HTERT RPE-1 (cell line): ENCODE data around the gene ABLIM1.

Experiments
- in situ Hi-C: fragments of 300-500 bp; cut with MboI; formaldehyde crosslinking; loops from 4 replicates; pipeline ENCODE4 v1.14.3; 2020; ENCODE audit warnings: low sequenced_read_pairs

Gene ABLIM1

DNA sequence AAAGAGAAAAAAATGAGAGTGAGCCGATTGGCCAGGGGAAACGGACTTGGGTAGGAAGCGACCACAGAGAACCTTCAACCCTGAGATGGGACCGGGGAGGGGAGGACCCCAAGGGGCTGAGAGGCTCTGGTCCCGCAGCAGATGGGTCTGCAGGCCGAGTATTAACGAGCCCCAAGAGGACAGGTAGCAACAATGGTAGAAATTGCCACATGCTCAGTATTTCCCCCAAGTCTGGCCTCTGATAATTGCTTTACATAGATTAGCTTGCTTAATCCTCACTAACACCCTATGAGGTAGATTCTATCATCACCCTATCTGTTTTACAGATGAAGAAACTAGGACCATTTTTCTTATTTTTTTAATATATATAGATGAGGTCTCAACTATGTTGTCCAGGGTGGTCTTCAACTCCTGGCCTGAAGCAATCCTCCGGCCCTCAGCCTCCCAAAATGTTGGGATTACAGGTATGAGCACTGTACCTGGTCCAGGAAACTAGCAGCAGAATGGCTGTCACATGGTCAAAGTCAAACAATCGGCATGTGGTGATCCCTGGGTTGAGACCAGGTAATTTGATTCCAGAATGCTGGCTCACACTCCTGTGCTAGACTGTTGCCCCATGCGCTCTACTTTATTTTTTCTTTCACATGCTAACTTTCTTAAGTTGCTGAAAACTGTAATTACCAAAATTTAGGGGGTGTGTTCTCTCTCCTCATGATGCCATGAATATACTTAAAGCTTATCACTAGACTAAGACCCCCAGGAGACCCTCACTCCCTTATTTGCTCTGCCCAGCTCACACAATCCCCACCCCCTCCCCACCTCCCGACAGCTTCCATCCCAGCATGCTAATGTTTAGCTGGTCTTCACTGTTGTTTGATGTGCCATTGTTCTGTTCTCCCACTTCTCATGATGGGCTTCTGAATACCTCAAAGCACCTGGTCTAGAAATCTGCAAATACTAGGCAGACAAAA is 185.9 kb downstream of the ABLIM1 start:
- in situ Hi-C loops: no loop called here

DNA sequence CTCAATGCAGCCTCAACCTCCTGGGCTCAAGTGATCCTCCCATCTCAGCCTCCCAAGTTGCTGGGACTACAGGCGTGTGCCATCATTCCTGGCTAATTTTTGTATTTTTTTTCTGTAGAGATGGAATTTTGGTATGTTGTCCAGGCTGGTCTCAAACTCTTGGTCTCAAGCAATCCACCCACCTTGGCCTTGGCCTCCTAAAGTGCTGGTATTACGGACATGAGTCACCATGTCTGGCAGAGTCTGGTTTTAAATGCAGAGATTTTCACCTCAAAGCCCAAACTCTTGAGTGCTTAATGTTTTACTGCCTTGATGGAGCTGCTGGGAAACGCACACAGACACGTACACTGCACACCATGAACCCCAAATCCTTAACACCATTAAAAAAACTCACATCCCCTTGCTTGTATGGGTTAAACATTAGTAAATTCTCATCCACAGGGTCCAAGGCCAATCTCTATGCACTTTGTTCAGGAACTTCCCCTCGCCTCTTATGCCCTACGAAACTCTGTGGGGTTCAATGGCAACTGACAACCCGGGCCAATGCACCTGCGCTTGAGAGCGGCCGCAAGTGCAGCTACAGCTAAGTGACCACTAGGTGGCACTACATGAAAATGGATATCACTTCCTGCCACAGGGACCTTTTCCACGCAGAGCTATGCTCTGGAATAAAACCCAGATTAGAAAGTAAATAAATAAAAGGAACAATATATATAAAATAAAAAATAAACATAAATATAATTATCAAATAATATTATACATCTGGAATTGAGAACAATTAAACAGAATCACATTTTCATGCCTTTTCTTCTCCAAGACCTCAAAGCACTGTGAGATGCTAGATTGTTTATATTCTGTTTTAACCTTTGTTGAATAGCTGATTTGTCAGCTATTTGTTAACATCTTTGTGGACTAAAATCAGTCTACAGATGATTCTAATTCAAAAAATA is 186.8 kb downstream of the ABLIM1 start:
- in situ Hi-C loops: no loop called here

DNA sequence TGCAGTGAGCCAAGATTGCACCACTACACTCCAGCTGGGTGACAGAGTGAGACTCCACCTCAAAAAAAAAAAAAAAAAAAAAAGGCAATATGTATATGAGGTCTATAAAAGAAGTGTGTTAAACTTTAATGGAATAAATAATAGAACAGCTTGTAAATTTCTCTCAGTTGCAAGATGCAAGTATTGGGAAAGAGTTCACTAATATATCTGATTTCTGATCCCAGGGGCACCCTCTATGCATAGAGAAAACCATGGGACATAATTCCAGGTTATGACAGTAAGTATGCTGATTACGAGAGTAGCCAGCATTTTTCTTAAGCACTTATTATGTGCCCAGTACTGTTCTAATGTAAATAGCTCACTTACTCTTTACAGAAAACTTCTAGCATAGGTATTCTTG is 187.7 kb downstream of the ABLIM1 start:
- in situ Hi-C loops: no loop called here

DNA sequence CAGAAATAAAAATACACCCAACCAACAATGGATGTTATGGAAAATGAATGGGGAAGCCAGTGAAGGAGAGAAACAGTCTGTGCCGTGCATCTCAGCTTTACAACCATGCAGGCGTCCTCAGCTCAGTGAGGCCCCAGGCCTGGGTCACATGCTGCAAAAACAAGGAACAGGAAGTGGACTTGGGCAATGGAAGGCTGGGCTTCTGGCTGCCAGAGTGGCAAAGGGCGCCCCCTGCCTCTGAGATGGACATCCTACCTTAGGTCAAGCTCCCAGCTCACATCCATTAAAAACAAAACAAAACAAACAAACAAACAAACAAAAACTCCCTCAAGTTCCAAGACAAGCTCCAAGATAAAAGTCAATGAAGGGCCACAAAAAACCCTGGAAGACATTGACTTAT is 199.1 kb downstream of the ABLIM1 start:
- in situ Hi-C loops: no loop called here

DNA sequence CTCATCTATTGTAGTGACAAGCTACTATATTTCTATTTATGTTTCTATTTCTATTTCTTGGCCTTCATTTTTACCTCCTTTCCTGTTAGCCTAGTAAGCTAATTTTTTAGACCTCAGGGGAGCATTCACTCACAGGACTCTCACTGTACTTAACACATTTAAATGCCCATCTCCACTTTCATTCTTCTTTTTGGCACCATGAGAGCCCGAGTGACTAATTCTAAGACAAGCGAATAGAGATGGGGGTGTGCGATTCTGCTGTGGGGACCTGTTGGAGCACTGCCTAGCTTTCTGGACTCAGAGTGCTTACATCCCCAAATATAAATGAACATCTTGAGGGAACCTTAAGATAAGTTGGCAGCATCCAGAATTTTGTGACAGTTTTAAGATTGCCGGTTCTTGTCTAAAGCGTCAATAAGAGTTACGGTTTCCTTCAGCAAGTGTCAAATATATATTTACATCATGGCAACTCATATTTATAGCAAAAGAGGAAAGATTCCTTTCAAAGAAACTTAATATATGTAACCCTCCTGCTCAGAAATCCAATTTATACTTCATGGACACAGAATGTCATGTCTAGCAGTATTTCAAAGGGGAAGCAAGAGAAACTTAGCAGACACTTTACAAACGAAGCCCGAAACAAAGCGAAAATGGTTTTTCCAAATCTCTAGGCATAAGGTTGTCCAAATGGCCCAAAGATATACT is 199.7 kb downstream of the ABLIM1 start:
- in situ Hi-C loops: no loop called here

DNA sequence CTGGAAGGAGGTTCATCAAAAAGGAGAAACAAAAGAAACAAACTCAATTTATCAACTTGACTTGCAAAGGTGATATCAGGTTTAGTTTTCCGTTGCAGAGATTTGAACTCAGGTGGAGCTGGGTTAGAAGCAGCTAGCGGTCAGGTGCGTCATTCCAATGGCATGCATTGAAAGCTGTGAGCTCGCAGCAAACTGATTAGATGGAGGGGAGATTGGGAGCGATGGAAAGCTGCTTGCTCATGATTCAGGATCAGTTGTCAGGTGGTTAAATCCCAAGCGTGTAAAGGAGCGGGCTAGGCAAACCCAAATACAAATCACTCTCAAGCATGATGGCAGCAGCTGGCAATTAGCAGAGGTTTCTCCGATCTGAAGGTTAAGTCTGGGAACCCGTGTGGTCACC is 204.5 kb downstream of the ABLIM1 start:
- in situ Hi-C loops: no loop called here

DNA sequence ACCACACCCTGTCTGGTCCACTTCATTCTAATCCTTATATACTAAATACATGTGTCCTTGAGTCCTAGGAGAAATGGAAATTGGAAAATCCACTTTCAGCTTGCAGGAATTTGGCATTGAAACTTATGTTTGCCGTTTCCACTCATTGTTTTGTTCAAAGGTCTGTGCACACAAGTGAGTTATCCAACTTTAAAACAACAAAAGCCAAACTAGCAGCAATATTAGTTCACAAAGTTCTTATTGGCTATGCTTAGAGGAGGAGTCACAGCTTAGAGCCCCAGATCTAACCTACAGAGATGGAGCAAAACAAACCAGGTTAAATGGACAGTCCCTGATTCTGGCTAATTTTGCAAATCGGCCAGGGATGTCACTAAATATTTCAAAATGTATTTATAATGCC is 209.2 kb downstream of the ABLIM1 start:
- in situ Hi-C loops: no loop called here

DNA sequence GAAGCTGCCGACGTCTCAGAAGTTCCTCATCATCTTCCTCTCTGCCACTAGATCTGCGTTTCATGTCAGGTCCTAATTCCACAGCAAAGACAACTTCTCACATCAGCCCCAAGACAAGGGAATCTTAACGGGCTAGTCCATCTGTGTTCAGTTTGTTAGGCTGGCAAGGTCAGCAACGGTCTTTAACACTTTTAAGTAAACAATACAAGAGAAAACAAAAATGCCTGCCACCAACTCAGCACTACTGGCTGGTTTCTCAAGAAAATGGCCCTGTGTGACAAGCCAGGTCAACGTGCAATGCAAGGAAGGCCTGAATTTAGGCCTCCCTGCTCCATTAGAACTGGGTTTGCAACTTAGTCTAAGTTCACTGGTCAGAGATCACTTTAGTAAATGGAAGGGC is 212.7 kb downstream of the ABLIM1 start:
- in situ Hi-C loops: no loop called here

DNA sequence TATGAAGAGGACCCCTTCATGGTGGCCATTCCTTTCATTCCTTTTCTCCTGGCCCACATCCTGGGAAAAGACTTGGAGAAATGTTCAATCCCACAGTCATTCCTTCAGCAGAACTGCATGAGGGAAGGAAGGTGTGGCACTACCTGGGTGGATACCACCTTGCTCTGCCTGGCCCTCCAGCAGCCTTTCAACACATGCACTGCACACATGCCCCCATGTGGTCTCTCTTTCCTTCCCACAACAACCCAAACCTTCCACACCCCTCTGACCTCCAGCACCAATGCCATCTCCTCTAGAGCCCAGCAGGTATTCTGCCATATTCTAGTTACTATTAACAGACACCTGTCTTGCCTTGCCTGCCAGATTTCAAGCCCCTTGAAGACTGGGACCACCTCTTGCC is 213.3 kb downstream of the ABLIM1 start:
- in situ Hi-C loops: no loop called here

DNA sequence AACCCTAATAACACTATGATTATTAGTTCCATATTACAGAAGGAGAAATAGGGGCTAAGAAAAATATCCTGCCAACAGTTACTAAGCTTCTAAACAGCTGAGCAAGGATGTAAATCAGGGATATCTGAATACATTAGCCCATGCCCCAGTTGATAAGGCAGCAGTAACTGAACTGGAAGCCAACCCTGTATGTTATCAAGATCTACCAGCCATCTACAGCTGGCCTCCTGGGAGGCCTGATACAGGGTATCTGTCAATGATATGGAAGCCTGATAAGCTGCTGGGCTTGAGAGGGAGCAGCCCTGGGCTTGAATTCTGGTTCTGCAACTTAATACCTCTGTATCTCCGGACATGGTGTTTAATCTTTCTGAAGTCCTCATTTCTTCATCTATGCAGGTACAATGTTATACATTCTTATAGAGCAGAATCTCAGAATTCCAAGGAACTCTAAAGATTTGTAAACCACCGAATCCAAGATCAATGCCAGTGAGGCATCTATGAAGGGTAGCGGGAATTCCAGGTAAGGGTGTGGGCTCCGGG is 215.9 kb downstream of the ABLIM1 start:
- in situ Hi-C loops: no loop called here

DNA sequence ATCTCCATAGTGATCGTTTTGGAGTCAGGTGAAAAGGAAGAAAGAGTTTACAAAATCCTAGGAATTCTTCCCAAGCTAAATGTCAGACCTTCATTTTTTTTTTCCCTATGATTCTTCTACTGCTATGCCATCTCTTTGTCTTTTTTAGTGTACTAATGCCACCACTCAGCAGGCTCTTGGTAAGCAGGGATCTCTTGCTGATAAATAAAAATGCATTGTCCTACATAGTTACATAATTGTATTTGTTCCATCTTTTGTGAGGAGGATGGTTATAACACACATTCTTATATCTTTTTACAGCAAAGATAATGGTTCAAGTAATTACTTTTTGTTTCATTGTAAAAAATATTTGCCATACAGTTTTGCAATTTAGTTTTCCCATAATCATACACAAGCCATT is 217.0 kb downstream of the ABLIM1 start:
- in situ Hi-C loops: no loop called here

DNA sequence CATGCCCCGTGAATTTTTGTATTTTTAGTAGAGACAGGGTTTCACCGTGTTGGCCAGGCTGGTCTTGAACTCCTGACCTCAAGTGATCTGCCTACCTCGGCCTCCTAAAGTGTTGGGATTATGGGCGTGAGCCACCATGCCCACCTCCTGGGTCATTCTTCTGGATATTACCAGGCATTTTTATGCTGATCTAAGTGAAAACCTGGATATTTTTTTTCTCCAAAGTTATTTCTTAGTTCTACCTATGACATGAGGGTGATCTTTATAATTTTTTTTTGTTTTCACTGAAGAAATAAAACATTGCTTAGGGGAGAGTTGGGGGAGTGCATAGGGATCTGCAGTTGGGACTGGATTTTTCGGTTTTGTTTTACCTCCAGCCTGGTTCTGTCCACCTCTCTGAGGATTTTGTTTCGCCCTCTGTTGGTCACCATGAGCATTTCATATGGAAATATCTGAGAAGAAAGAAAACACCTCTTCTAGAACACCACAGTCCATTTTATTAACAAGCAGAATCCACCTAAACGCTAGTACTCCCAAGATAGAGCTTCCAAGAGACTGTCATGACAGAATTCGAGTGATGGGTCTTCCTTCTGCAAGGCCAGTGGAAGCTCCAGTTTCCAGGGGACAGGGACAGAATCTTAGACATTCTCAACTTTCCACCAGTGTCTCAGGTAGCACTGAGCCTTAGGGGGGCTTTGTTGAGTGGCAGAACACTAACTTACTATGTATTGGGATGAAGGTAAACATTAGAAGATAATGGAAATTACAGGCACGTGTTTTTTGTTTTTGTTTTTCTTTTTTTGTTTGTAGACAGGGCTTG is 220.4 kb downstream of the ABLIM1 start:
- in situ Hi-C loops: no loop called here

DNA sequence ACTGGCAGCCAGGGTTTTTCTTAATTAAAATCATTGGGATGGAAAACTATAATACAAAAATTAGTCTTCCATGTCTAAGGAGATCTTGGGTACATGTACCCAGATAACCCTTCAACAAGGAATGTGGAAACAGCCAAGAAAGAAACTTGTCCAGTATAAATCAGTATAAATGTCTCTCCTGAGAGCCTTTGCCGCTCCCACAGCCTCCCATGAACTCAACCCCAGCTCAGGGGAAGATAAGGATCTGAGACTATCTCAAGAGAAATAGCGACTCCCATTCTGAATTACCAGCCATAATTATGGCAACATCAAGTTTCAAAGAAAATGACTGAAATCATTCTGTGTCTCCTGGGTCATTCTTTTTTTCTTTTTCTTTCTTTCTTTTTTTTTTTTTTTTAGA is 221.1 kb downstream of the ABLIM1 start:
- in situ Hi-C loops: no loop called here

DNA sequence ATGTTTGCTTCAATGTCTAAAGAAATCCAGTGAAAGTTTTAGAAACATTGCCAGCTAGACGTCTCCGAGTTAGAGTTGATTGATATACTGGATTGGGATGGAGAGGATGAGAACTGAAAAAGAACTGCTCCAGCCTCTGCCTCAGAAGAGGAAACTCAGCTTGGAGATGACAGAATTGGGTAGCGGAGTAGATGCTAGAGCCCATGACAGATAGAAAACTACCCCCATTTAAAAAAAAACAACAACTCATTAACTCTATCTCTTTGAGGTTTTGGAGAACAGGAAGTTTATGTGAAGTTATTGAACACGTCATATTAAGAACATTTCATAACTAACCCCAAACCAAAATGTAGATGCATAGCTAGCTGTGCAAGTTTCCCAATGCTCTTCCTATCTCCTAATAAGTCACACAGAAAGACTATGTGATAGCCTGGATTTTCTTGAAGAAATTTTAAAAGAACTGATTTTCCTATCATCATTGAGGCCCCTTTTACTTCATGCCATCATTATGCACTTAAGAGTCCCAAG is 225.4 kb downstream of the ABLIM1 start:
- in situ Hi-C loops: no loop called here

DNA sequence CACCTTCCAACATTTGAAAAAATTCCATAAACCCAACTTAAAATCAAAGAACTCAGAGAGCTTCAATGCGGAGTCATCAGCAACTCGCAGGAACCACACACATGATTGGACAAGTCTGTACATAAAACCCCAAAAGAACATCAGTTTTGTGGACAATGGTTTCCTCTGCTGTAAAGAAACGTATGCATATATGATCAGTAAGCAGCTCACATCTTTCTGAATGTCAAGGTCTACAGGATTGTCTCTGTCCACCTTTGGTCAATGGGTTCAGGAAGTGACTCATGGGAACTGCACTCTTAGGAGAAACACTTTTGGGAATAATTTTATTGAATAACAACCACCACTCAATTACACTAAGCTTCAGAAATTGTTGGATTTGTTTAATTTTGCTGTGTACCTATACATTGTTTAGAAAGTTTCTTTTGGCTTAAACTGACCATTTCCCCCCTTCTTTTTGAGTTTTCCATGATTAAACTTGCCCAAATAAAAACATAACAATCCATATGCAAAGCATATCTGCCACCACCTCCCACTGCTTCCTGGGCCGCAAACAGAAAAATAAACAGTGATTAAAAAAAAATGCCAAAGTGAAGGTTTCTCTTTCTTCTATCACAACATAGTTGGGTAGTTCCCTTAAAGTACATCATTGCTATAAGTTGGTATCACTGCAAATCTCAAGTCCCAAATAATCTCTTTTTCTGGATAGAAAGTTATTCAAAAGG is 226.5 kb downstream of the ABLIM1 start:
- in situ Hi-C loops: no loop called here

DNA sequence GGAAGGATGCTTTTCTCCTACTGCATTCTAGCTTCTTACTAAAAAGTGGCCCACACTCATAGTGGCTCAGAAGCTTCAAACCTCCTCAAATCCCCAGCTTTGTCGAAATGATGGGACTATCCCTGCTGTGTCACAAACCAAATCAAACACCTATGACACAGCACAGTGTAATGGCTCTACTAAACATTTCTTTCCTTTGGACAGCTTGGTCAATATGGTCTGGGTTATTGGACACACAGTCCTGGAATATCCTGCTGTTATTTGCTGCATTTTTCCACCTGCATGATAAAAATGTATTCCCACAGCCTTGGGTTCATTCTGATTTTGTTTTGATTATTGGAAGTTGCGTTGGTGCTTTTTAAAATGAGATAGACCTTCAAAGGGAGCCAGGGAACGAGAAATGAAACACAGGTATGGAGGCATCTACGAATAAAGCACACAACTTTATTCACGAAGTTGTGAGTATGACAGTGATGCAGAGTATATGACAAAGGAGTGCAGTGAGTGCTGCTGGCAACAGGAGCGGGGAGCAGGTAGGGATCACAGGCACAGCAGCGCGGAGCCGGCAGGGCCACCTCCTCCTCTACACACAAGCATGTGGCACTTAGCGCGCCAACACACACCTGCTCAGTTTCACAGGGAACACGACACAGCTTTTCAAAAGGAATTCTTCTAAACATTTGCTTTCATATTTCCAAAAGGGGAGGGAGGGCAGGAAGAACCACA is 227.2 kb downstream of the ABLIM1 start:
- in situ Hi-C loops: no loop called here

DNA sequence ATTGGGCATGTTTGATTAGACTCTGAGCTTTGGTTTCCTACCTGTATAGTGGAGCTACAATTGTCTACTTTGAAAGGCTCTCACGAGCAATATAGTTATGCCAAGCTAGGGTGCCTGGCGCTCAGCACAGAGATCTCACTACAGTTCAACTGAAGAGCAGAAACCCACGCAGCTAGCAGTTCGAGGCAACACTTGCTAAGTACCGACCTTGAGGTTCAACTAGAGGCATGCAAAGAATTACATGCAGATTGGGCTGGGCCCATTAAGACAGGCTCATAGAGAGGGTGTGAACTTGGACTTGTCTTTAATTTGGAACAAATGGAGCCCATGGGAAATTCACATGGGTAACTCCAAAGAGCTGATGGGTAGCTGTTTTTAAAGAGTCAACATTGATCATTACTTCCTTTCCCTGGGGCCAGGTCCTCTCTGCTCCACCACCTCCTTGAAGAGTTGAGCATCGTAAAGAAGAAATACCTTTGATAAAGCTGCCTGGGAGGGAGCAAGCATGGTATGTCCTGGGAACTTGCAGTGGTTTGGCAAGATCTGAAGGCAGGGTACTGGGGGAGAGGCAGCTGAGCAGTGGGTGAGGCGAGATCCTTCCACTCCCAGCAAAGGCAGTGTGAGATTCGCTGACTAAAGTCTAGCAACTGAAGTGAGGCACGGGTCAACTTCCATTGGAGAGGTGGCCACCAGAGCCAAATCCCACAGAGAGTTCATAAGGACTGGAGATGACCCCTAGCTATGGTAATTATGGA is 228.3 kb downstream of the ABLIM1 start:
- in situ Hi-C loops: no loop called here
